ENCODE measurements around the gene PNLIP.

- no peak for TF ChIP-seq POLR2A (IDR thresholded peaks at IDR 0.05; ENCODE audit: low read depth)
- TF ChIP-seq, protein P1, sequence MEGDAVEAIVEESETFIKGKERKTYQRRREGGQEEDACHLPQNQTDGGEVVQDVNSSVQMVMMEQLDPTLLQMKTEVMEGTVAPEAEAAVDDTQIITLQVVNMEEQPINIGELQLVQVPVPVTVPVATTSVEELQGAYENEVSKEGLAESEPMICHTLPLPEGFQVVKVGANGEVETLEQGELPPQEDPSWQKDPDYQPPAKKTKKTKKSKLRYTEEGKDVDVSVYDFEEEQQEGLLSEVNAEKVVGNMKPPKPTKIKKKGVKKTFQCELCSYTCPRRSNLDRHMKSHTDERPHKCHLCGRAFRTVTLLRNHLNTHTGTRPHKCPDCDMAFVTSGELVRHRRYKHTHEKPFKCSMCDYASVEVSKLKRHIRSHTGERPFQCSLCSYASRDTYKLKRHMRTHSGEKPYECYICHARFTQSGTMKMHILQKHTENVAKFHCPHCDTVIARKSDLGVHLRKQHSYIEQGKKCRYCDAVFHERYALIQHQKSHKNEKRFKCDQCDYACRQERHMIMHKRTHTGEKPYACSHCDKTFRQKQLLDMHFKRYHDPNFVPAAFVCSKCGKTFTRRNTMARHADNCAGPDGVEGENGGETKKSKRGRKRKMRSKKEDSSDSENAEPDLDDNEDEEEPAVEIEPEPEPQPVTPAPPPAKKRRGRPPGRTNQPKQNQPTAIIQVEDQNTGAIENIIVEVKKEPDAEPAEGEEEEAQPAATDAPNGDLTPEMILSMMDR (IDR thresholded peaks at IDR 0.05), result no peak
- TF ChIP-seq POLR2AphosphoS5 (IDR thresholded peaks at IDR 0.05), result no peak
Measured at GRCh38 chr10:116588995-116589394, 43.3 kb downstream of the PNLIP start.
